Mucosa of descending colon (tissue), 3 donors: ENCODE results near the gene ASIC1. TPM values are rescaled to one million over a fixed set of nuclear protein-coding genes. Genes with fewer than 3 reads are reported as not detected.
"Not testable (repeated sequence)": the region's sequence is repeated elsewhere in the genome, so short reads cannot be mapped to it uniquely, and the experiment has no call there.

Experiments used
- ATAC-seq: fragments of 200-7000 bp; cut with Tn5 transposase; one replicate; pipeline ENCODE4 v1.9.1; 2020; ENCODE audit warnings: mild to moderate bottlenecking, moderate library complexity
- DNase-seq, 3 donors: peaks; one replicate each; pipeline ENCODE4 v3.0.0-alpha.2; 2020
- H3K36me3 ChIP-seq: fragments of 200-600 bp; one replicate; pipeline ENCODE4 v1.8.0; 2021; ENCODE audit warnings: low read depth, mild to moderate bottlenecking
- H3K4me1 ChIP-seq: fragments of 200-600 bp; one replicate; pipeline ENCODE4 v1.8.0; 2021; ENCODE audit warnings: low read depth, mild to moderate bottlenecking
- H3K4me3 ChIP-seq: fragments of 200-600 bp; one replicate; pipeline ENCODE4 v1.8.0; 2021; ENCODE audit warnings: mild to moderate bottlenecking
- H3K9me3 ChIP-seq: fragments of 200-600 bp; one replicate; pipeline ENCODE4 v1.8.0; 2021; ENCODE audit warnings: mild to moderate bottlenecking
- intact Hi-C, 2 donors: fragments of 100-400 bp; cut with DNase I in 1 of 2; cut with micrococcal nuclease in 1 of 2; formaldehyde crosslinking; loops; one replicate each; pipeline versions ENCODE4 v1.11.0 to v1.11.1; 2022; cut with DNase I, micrococcal nuclease
- total RNA-seq, 3 donors: library from RNA; stranded (reverse); fragmentation: NEBNext Ultra II Directional in 2 of 3; extraction: Animal tissue kit (Norgen Biotek cat#: 25700) in 2 of 3; gene quantifications; one replicate each; pipeline versions ENCODE4 v1.2.1 to v1.2.4, GENCODE V29; 2021 to 2023
- TF ChIP-seq, protein P1 (sequence below): fragments of 200-600 bp; IDR thresholded peaks from one replicate; pipeline ENCODE4 v1.8.0; 2022; ENCODE audit warnings: antibody characterized with exemption, mild to moderate bottlenecking
- donor health status: DM: no; HTN: no; CAD: no; lungs with moderate emphysema.
- donor health status: DM: no; HTN: no; CAD: no.
- donor health status: DM: no; HTN: yes; CAD: no.

The ASIC1 gene
- total RNA-seq, 3 donors from 2014 or later = 0.35 to 9.9 (median 1.7) TPM

DNA sequence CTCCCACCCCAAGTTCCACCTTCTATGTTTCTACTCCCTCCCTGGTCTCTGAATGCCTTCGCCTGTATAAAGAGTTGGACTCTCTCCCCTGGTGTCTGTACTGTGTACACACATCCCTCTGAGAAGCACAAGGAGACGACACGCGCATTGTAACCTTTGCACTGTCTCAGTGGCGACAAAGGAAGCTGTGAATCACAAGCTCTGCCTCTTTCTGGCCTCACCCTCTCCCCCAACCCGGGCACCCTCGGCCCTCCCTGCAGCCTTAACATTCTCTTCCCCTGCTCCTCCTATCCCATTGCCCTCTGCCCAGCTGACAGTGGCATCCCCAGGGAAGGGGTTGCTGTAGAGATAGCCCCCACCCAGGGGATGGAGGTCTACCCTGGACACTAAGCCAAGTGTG lies 25.2 kb downstream of the ASIC1 start:
- TF ChIP-seq, protein P1, sequence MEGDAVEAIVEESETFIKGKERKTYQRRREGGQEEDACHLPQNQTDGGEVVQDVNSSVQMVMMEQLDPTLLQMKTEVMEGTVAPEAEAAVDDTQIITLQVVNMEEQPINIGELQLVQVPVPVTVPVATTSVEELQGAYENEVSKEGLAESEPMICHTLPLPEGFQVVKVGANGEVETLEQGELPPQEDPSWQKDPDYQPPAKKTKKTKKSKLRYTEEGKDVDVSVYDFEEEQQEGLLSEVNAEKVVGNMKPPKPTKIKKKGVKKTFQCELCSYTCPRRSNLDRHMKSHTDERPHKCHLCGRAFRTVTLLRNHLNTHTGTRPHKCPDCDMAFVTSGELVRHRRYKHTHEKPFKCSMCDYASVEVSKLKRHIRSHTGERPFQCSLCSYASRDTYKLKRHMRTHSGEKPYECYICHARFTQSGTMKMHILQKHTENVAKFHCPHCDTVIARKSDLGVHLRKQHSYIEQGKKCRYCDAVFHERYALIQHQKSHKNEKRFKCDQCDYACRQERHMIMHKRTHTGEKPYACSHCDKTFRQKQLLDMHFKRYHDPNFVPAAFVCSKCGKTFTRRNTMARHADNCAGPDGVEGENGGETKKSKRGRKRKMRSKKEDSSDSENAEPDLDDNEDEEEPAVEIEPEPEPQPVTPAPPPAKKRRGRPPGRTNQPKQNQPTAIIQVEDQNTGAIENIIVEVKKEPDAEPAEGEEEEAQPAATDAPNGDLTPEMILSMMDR = no peak

DNA sequence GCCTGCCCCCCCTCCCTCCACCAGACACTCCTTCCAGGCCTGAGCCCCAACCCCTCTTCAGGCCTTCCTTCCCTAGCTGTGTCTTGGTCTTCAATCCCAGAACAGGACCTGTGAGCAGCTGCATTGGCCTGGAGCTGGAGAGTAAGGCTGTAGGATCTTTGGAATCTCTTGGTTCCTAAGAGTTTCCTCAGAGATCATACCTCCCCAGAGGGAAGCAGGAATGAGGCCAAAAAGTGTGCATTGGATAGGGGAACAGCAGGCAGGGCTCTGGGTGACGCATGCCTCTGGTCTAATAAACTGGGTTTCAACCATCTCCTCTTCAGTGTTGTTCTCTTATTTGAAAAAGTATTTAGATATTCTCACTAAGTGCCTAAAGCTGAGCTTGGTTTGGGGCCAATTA lies 25.9 kb downstream of the ASIC1 start:
- no peak for DNase-seq
- H3K9me3 ChIP-seq = no peaks in the 10 kb centered on the region
- no peak for ATAC-seq

More for the DNA sequence above, 25.2 kb downstream of the ASIC1 start:
- no peaks in the 10 kb centered on the region for H3K9me3 ChIP-seq
- no peak overlapping the region for H3K4me3 ChIP-seq
- intact Hi-C loops = no loop called here
- ATAC-seq (peak; percentile 76), DNase-seq (peak in 2 of 3 donors; percentile 71 to 72)
- peaks cover 10% of the 10 kb centered on the region for H3K4me1 ChIP-seq
- no peaks in the 10 kb centered on the region for H3K36me3 ChIP-seq

DNA sequence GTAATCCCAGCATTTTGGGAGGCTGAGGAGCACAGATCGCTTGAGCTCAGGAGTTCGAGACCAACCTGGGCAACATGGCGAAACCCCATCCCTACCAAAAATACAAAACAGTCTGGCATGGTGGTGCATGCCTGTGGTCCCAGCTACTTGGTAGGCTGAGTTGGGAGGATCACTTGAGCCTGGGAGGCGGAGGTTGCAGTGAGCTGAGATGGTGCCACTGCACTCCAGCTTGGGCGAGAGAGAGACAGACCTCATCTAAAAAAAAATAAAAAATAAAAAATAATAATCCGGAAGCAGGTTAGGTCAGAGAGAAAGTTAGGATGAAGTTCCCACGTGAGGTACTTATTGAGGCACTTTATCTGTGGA lies 27.0 kb downstream of the ASIC1 start:
- H3K9me3 ChIP-seq, ATAC-seq, H3K36me3 ChIP-seq, DNase-seq, intact Hi-C loops: not testable (repeated sequence)
- Histone ChIP-seq H3K4me1 (peaks cover 10% of the 10 kb centered on the region), H3K4me3 (peak overlapping the region; percentile 88)

More for the DNA sequence above, 25.9 kb downstream of the ASIC1 start:
- Histone ChIP-seq H3K4me3 (no peak overlapping the region), H3K36me3 (no peaks in the 10 kb centered on the region), H3K4me1 (peaks cover 10% of the 10 kb centered on the region)
- TF ChIP-seq, protein P1 = no peak
- intact Hi-C loops = no loop called here

DNA sequence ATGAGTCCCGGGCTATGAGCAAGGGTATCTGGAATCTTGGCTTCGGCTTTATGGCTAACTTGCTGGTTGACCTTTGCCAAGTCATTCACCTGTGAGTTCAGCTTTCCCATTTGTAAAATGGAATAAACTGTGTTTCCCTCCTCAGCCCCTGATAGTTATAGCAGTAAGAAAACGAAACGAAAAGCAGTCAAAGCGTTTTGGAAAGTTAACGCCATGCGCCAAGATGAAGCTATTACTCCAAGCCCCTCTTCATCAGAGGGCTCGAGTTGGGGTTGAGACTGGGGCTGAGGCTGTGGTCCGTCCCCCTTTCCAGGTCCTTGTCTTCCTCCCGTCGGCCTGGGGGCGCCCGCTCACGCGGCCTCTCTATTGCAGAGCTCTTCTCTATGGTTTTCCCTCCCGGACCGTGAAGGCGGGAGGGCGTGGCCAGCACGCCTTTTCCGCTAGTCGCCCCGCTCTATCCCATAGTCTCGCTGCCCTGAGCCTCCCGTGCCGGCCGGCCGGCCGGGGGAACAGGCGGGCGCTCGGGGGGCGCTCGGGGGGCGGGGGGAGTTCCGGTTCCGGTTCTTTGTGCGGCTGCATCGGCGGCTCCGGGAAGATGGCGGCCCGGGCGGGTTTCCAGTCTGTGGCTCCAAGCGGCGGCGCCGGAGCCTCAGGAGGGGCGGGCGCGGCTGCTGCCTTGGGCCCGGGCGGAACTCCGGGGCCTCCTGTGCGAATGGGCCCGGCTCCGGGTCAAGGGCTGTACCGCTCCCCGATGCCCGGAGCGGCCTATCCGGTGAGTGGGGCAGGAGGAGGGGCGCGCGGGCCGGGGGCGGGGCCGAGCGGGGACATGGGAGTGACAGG lies 27.6 kb downstream of the ASIC1 start, which contains the start of gene SMARCD1:
SMARCD1 (plus strand) TSS at position 568 of the 840 bp plus-strand sequence; CDS start at position 596, 28 bp downstream.
- intact Hi-C loops = no loop called here

DNA sequence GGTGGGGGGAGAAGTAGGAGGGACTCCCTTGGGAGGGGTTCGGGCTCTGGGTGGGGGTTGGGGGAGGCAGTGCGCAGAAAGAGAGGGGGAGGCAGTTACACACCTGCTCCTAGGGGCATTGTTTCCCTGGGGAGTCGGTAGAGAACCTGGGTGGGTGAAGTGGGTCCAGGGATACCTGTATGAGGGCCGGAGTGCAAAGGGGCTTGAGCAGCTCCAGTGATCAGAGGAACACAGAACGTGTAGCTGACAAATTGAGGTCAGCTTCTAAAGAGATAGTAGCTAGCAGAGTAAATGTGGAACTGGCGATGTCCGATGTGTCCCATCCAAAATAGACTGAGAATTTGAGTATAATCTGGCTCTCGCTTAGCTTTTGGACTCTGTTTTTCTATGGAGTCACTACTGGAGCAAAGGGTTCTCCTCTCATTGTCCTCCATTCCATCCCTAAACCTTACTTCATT lies 28.2 kb downstream of the ASIC1 start:
- TF ChIP-seq, protein P1 = no peak
- H3K4me1 ChIP-seq = peaks cover 10% of the 10 kb centered on the region
- ATAC-seq (no peak), DNase-seq (no peak)
- peaks cover 6% of the 10 kb centered on the region for H3K36me3 ChIP-seq
- peak overlapping the region; percentile 88 for H3K4me3 ChIP-seq
- intact Hi-C loops = no loop called here
- no peaks in the 10 kb centered on the region for H3K9me3 ChIP-seq

More for the DNA sequence above, 27.6 kb downstream of the ASIC1 start, which contains the start of gene SMARCD1:
- Histone ChIP-seq H3K4me1 (peaks cover 10% of the 10 kb centered on the region), H3K9me3 (no peaks in the 10 kb centered on the region), H3K4me3 (peak within 1 kb of the TSS; percentile 88), H3K36me3 (peaks cover 5% of the 10 kb centered on the region)
- peak; percentile 92 for ATAC-seq
- peak; percentile 92 to 96 (median 92) for DNase-seq
- TF ChIP-seq, protein P1 = no peak

DNA sequence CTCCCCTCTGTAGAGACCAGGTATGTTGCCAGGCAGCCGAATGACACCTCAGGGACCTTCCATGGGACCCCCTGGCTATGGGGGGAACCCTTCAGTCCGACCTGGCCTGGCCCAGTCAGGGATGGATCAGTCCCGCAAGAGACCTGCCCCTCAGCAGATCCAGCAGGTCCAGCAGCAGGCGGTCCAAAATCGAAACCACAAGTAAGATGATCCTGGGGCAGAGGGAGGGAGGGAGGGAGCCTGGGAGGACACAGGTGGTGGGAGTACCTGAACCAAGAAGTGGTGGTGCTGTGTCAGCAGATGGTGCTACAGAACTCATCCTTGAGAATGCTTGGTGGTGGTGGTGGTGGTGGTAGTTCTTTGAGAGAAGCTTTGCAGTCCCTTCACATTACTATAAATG lies 28.8 kb downstream of the ASIC1 start:
- Histone ChIP-seq H3K36me3 (peaks cover 6% of the 10 kb centered on the region), H3K9me3 (no peaks in the 10 kb centered on the region), H3K4me3 (no peak overlapping the region), H3K4me1 (peaks cover 10% of the 10 kb centered on the region)
- ATAC-seq (no peak), DNase-seq (peak in 1 of 3 donors; percentile 34)
- TF ChIP-seq, protein P1 = no peak
- intact Hi-C loops = no loop called here
